Endothelial cell of hepatic sinusoid (primary cell): ENCODE measurements around the gene PYGB.

Source experiments
- in situ Hi-C: cut with HindIII; loops from 2 replicates; pipeline ENCODE4 v1.10.0; 2017; ENCODE audit warnings: low sequenced_read_pairs

The PYGB gene

GRCh38 chr20:25214819-25215218 lies 33.1 kb upstream of the PYGB start:
- in situ Hi-C loops = no loop called here

- in situ Hi-C loops = no loop called here
These were observed 32.4 kb upstream of the PYGB start for GRCh38 chr20:25215521-25215920.

- in situ Hi-C loops = no loop called here
These were observed 31.5 kb upstream of the PYGB start for GRCh38 chr20:25216199-25216945.

GRCh38 chr20:25217161-25218108 lies 30.4 kb upstream of the PYGB start:
- in situ Hi-C loops = no loop called here

- in situ Hi-C loops = no loop called here
These were observed 29.8 kb upstream of the PYGB start for GRCh38 chr20:25218109-25218486.

GRCh38 chr20:25218492-25218891 lies 29.4 kb upstream of the PYGB start:
- in situ Hi-C loops = no loop called here

GRCh38 chr20:25219365-25219764 lies 28.5 kb upstream of the PYGB start:
- in situ Hi-C loops = no loop called here

GRCh38 chr20:25220021-25220730 lies 27.7 kb upstream of the PYGB start:
- in situ Hi-C loops = no loop called here

GRCh38 chr20:25220810-25221591 lies 26.9 kb upstream of the PYGB start:
- in situ Hi-C loops = no loop called here

GRCh38 chr20:25221592-25222460 lies 26.1 kb upstream of the PYGB start:
- in situ Hi-C loops = no loop called here

- in situ Hi-C loops = no loop called here
These were observed 25.3 kb upstream of the PYGB start for GRCh38 chr20:25222461-25223178.

GRCh38 chr20:25223179-25223661 lies 24.7 kb upstream of the PYGB start:
- in situ Hi-C loops = no loop called here

GRCh38 chr20:25223765-25224720 lies 23.8 kb upstream of the PYGB start:
- in situ Hi-C loops = no loop called here

GRCh38 chr20:25224941-25225340 lies 22.9 kb upstream of the PYGB start:
- in situ Hi-C loops = no loop called here

- in situ Hi-C loops = no loop called here
These were observed 22.0 kb upstream of the PYGB start for GRCh38 chr20:25225642-25226432.

- in situ Hi-C loops = no loop called here
These were observed 21.2 kb upstream of the PYGB start for GRCh38 chr20:25226433-25227316.
